Epithelial cell of esophagus (primary cell): Measurements from ENCODE around the gene PIK3CD.
"Not testable (repeated sequence)": the region's sequence is repeated elsewhere in the genome, so short reads cannot be mapped to it uniquely, and the experiment has no call there.

Experiments used
- DNase-seq: peaks from one replicate; pipeline ENCODE4 v3.0.0; 2010; ENCODE audit warnings: low read depth
- H3K4me3 ChIP-seq: 2 replicates; pipeline ENCODE4 v1.5.1; 2011; ENCODE audit warnings: mild to moderate bottlenecking, low read length, control low read depth
- TF ChIP-seq, protein P1 (sequence below): IDR thresholded peaks from 2 replicates; pipeline ENCODE4 v1.5.1; 2011; ENCODE audit warnings: low read depth, mild to moderate bottlenecking, low read length, control low read depth, inconsistent platforms; ENCODE audit not compliant: insufficient read depth; ENCODE audit errors: missing control alignments

Gene PIK3CD

DNA sequence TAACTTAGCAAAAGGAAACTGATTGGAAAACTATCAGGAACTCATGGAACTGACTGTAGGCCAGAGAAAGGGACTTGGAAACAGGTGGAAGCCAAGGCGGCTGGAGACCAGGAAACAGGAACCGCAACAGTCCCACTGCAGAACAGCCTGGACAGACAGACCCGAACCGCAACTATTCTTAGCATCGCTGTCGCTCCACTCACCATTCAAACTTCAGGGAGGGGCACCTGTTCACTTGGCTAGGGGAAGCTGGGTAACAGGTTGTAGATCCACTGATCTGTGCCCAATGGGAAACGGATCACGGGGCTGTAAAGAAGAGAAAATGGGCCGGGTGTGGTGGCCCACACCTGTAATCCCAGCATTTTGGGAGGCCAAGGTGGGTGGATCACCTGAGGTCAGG is 110.3 kb downstream of the PIK3CD start:
- no peak overlapping the region for H3K4me3 ChIP-seq
- TF ChIP-seq, protein P1, sequence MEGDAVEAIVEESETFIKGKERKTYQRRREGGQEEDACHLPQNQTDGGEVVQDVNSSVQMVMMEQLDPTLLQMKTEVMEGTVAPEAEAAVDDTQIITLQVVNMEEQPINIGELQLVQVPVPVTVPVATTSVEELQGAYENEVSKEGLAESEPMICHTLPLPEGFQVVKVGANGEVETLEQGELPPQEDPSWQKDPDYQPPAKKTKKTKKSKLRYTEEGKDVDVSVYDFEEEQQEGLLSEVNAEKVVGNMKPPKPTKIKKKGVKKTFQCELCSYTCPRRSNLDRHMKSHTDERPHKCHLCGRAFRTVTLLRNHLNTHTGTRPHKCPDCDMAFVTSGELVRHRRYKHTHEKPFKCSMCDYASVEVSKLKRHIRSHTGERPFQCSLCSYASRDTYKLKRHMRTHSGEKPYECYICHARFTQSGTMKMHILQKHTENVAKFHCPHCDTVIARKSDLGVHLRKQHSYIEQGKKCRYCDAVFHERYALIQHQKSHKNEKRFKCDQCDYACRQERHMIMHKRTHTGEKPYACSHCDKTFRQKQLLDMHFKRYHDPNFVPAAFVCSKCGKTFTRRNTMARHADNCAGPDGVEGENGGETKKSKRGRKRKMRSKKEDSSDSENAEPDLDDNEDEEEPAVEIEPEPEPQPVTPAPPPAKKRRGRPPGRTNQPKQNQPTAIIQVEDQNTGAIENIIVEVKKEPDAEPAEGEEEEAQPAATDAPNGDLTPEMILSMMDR: no peak
- no peak for DNase-seq

DNA sequence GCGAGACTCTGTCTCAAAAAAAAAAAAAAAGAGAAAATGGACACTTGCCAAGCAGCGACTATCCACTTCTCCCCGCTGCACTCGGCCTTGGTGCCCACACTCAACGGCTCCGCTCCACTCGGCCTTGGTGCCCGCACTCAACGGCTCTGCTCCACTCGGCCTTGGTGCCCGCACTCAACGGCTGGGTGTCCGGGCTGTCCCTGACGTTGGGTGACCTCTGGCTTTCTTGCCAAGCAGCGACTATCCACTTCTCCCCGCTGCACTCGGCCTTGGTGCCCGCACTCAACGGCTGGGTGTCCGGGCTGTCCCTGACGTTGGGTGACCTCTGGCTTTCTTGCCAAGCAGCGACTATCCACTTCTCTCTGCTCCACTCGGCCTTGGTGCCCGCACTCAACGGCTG is 110.9 kb downstream of the PIK3CD start:
- not testable (repeated sequence) for DNase-seq, H3K4me3 ChIP-seq

DNA sequence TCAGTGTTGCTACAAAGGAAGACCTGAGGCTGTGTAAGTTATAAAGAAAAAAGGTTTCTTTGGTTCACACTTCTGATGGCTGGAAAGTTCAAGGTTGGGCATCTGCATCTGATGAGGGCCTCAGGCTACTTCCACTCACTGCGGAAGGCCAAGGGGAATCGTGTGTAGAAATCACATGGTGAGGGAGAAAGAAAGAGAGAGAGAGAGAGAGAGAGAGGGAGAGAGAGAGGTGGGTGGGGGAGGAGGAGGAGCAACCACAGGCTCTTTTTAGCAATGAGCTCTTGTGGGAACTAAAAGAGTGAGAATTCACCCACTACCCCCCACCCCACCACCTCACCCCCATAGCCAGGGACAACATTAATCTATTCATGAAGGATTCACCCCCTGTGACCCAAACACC is 112.4 kb downstream of the PIK3CD start:
- DNase-seq: no peak
- TF ChIP-seq, protein P1: no peak
- H3K4me3 ChIP-seq: no peak overlapping the region

DNA sequence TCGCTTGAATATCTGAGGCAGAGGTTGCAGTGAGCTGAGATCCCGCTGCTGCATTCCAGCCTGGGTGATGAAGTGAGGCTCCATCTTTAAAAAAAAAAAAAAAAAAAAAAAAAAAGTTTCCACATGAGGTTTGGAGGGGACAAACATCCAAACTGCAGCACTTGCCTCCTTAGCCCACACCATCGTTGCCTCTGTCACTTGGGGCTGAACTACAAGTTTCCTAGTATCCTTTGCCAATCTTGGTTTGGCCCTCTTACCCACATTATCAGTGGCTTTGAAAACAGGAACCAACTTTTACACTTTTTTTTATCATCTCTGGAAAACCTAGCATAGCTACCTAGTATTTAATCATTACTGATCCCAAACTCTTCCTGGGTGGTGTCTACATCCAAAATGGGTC is 113.0 kb downstream of the PIK3CD start:
- DNase-seq: no peak
- TF ChIP-seq, protein P1: no peak
- no peak overlapping the region for H3K4me3 ChIP-seq

DNA sequence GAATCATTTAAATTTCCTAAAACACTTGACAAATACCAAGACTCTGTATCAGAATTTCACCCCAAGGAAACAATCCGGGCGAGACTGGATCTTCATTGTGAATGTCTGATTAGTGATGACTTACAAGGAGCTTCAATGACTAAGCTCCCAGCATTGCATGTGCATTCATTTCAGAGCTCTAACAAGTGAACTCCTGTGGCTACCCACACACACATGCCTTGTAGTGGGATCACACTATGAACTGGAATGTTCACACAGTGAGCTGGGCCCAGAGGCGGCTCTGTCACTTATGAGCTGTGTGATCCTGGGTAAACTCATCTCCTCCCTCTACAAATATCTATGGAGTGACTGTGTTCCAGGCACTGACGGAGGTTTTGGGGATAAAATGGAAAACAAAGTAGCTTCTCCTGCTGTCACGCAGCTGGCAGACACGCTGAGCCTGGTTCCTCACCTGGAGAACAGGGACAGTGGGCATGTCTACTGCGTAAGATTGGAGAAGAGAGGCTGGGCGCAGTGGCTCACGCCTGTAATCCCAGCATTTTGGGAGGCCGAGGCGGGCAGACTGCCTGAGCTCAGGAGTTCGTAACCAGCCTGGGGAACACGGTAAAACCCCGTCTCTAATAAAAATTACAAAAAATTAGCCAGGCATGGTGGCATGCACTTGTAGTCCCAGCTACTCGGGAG is 115.4 kb downstream of the PIK3CD start:
- TF ChIP-seq, protein P1: no peak
- H3K4me3 ChIP-seq: no peak overlapping the region
- DNase-seq: peak; percentile 100

DNA sequence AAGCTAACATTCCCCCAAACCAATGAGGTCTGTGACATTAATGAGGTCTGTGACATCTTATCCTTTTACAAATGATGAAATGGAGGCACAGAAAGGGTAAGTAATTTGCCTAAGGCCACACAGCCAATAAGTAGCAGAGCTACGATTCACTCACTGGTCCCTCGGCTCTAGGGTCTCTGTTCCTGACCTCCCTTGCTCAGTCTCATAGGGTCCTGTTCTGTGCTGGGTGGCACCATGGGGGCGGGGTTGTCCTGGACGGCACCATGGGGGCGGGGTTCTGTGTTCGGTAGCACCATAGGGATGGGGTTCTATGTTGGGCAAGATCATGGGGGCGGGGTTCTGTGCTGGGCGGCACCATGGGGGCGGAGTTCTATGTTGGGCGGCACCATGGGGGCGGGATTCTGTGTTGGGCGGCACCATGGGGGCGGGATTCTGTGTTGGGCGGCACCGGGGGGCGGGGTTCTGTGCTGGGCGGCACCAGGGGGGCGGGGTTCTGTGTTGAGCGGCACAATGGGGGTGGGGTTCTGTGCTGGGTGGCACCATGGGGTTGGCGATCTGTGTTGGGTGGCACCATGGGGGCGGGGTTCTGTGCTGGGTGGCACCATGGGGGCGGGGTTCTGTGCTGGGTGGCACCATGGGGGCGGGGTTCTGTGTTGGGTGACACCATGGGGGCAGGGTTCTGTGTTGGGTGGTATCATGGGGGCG is 116.6 kb downstream of the PIK3CD start:
- no peak overlapping the region for H3K4me3 ChIP-seq
- DNase-seq: no peak
- TF ChIP-seq, protein P1: no peak

DNA sequence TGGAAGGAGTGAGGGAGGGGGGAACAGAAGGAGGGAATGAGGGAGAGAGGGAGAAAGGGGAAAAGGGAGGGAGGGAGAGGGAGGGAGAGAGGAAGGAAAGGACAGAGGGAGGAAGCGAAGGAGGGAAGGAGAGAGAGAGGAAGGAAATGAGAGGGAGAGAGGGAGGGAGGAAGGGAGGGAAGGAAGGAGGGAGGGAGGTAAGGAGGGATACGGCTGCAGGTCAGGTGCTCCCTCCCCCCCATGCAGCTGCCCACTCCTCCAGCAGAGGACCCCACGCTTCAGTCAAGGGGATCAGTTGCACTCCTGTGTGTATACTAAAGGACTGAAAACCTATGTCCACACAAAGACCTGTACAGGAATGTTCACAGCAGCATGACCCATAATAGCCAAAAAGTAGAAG is 117.5 kb downstream of the PIK3CD start:
- no peak overlapping the region for H3K4me3 ChIP-seq
- TF ChIP-seq, protein P1: no peak
- DNase-seq: no peak
